ENCODE results near the gene FCSK.
A peak's percentile ranks its signal among the peaks of the same experiment; 100 is the strongest.

DNA sequence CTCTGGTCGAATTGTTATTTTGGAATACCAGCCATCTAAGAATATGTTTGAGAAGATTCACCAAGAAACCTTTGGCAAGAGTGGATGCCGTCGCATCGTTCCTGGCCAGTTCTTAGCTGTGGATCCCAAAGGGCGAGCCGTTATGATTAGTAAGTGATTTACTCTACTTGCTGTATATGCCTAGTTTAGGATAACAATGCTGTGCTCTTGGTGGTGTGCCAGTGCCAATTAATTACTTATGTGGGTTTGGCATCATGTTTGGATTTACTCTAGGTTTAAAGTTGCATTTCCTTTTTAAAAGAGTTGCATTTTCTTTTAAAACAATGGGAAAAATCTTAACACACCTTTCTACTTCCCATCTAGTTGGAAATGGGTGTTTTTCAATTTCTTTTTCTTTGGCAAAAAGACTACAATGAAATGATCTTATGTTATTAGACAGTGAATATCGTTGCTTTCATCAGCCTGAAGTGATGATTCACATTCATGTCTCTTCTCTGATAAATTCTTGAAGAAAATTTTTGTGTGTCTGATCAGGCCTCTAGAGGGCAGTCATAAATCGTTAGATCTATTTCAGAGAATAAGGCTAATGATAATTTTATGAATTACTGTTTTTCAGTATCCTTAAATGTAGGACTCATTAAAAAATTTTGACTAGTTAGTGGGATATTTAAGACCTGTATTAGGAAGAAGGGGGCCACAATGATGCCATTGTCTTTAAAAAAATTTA lies 74.8 kb downstream of the FCSK start:
- TF ChIP-seq, protein P1, sequence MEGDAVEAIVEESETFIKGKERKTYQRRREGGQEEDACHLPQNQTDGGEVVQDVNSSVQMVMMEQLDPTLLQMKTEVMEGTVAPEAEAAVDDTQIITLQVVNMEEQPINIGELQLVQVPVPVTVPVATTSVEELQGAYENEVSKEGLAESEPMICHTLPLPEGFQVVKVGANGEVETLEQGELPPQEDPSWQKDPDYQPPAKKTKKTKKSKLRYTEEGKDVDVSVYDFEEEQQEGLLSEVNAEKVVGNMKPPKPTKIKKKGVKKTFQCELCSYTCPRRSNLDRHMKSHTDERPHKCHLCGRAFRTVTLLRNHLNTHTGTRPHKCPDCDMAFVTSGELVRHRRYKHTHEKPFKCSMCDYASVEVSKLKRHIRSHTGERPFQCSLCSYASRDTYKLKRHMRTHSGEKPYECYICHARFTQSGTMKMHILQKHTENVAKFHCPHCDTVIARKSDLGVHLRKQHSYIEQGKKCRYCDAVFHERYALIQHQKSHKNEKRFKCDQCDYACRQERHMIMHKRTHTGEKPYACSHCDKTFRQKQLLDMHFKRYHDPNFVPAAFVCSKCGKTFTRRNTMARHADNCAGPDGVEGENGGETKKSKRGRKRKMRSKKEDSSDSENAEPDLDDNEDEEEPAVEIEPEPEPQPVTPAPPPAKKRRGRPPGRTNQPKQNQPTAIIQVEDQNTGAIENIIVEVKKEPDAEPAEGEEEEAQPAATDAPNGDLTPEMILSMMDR (conservative IDR thresholded peaks at IDR 0.05; ENCODE audit: low read depth, low read length), result peak; percentile 68
- no peak for TF ChIP-seq EZH2 (IDR thresholded peaks at IDR 0.05; ENCODE audit: borderline replicate concordance, low read depth, low read length, poor library complexity, severe bottlenecking)

Data from A673 (cell line).